Measurements from ENCODE around the gene DDX3X. TPM values are rescaled to one million over a fixed set of nuclear protein-coding genes. Genes with fewer than 3 reads are reported as not detected.

The DDX3X gene
- polyA plus RNA-seq, 1 donor from 2014 or later = 165 TPM

DNA sequence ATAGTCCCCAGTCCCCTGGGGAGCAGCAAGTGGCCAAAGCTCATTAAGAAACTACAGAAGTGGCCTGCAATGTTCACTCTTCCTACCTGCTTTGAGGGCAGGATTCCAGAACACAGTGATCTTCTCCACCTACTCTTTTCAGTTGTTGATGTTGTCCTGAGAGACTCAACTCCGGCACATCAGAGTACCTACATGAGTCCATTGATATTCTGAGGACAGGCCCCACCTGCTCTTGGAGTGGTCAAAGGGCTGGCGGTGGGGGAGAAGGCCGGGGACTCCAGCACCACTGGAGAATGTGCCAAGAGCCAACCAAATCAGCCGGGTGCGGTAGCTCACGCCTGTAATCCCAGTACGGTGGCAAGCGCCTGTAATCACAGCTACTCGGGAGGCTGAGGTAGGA is 29.8 kb upstream of the DDX3X start:
- Histone ChIP-seq H3K27me3 (ENCODE audit: insufficient read depth, low read depth, low read length) (no peaks in the 10 kb centered on the region), H3K9me2 (ENCODE audit: insufficient read depth, low read length) (no peaks in the 10 kb centered on the region), H3K36me3 (ENCODE audit: insufficient read depth, low read length) (no peaks in the 10 kb centered on the region), H3K9me3 (ENCODE audit: low read length) (no peaks in the 10 kb centered on the region), H4K20me1 (ENCODE audit: insufficient read depth) (no peaks in the 10 kb centered on the region), H2AFZ (ENCODE audit: low read depth, low read length) (no peak overlapping the region), H3F3A (ENCODE audit: insufficient read depth, low read length, poor library complexity, severe bottlenecking) (no peaks in the 10 kb centered on the region), H3K79me2 (replicated peaks; ENCODE audit: insufficient read depth, low read length) (no peaks in the 10 kb centered on the region), H3K4me2 (ENCODE audit: low read length) (no peak overlapping the region), H3K4me3 (ENCODE audit: low read length) (no peak overlapping the region), H3K27ac (ENCODE audit: low read length) (no peak overlapping the region), H3K9ac (ENCODE audit: low read length) (no peak overlapping the region)
- TF ChIP-seq POLR2AphosphoS5 (IDR thresholded peaks at IDR 0.05) (no peak), EP300 (conservative IDR thresholded peaks at IDR 0.05; ENCODE audit: poor library complexity, severe bottlenecking) (no peak), SMC3 (conservative IDR thresholded peaks at IDR 0.05; ENCODE audit: poor library complexity) (no peak), MXI1 (conservative IDR thresholded peaks at IDR 0.05; ENCODE audit: poor library complexity, severe bottlenecking) (no peak), CTCF (IDR thresholded peaks at IDR 0.05; ENCODE audit: poor library complexity, severe bottlenecking) (no peak), RAD21 (conservative IDR thresholded peaks at IDR 0.05) (no peak), TAF1 (IDR thresholded peaks at IDR 0.05; ENCODE audit: low read depth) (no peak), EZH2 (IDR thresholded peaks at IDR 0.05; ENCODE audit: borderline replicate concordance, insufficient read depth, low read length, poor library complexity, severe bottlenecking) (no peak)
- TF ChIP-seq, protein P1, sequence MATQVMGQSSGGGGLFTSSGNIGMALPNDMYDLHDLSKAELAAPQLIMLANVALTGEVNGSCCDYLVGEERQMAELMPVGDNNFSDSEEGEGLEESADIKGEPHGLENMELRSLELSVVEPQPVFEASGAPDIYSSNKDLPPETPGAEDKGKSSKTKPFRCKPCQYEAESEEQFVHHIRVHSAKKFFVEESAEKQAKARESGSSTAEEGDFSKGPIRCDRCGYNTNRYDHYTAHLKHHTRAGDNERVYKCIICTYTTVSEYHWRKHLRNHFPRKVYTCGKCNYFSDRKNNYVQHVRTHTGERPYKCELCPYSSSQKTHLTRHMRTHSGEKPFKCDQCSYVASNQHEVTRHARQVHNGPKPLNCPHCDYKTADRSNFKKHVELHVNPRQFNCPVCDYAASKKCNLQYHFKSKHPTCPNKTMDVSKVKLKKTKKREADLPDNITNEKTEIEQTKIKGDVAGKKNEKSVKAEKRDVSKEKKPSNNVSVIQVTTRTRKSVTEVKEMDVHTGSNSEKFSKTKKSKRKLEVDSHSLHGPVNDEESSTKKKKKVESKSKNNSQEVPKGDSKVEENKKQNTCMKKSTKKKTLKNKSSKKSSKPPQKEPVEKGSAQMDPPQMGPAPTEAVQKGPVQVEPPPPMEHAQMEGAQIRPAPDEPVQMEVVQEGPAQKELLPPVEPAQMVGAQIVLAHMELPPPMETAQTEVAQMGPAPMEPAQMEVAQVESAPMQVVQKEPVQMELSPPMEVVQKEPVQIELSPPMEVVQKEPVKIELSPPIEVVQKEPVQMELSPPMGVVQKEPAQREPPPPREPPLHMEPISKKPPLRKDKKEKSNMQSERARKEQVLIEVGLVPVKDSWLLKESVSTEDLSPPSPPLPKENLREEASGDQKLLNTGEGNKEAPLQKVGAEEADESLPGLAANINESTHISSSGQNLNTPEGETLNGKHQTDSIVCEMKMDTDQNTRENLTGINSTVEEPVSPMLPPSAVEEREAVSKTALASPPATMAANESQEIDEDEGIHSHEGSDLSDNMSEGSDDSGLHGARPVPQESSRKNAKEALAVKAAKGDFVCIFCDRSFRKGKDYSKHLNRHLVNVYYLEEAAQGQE (IDR thresholded peaks at IDR 0.05; ENCODE audit: borderline replicate concordance) = no peak

- Histone ChIP-seq H3K9ac (ENCODE audit: low read length) (no peak overlapping the region), H3K27me3 (ENCODE audit: insufficient read depth, low read depth, low read length) (no peaks in the 10 kb centered on the region), H3F3A (ENCODE audit: insufficient read depth, low read length, poor library complexity, severe bottlenecking) (no peaks in the 10 kb centered on the region), H3K9me2 (ENCODE audit: insufficient read depth, low read length) (no peaks in the 10 kb centered on the region), H4K20me1 (ENCODE audit: insufficient read depth) (no peaks in the 10 kb centered on the region), H3K4me3 (ENCODE audit: low read length) (no peak overlapping the region), H3K36me3 (ENCODE audit: insufficient read depth, low read length) (no peaks in the 10 kb centered on the region), H3K79me2 (replicated peaks; ENCODE audit: insufficient read depth, low read length) (no peaks in the 10 kb centered on the region), H3K4me2 (ENCODE audit: low read length) (no peak overlapping the region), H3K9me3 (ENCODE audit: low read length) (no peaks in the 10 kb centered on the region), H2AFZ (ENCODE audit: low read depth, low read length) (no peak overlapping the region), H3K27ac (ENCODE audit: low read length) (no peak overlapping the region)
- TF ChIP-seq POLR2AphosphoS5 (IDR thresholded peaks at IDR 0.05) (no peak), RAD21 (conservative IDR thresholded peaks at IDR 0.05) (no peak), EP300 (conservative IDR thresholded peaks at IDR 0.05; ENCODE audit: poor library complexity, severe bottlenecking) (no peak), EZH2 (IDR thresholded peaks at IDR 0.05; ENCODE audit: borderline replicate concordance, insufficient read depth, low read length, poor library complexity, severe bottlenecking) (no peak), TAF1 (IDR thresholded peaks at IDR 0.05; ENCODE audit: low read depth) (no peak), SMC3 (conservative IDR thresholded peaks at IDR 0.05; ENCODE audit: poor library complexity) (no peak), CTCF (IDR thresholded peaks at IDR 0.05; ENCODE audit: poor library complexity, severe bottlenecking) (no peak), MXI1 (conservative IDR thresholded peaks at IDR 0.05; ENCODE audit: poor library complexity, severe bottlenecking) (no peak)
- TF ChIP-seq, protein P1 (IDR thresholded peaks at IDR 0.05; ENCODE audit: borderline replicate concordance) = no peak
Observed at GRCh38 chrX:41308884-41309647, 24.9 kb upstream of the DDX3X start.
